Muscle of leg (tissue), 11 donors: ENCODE results near the gene FBXO44. TPM values are rescaled to one million over a fixed set of nuclear protein-coding genes. Genes with fewer than 3 reads are reported as not detected.

Experiments
- DNase-seq: peaks from one replicate; pipeline ENCODE4 v3.0.0; 2013
- H3K27ac ChIP-seq: one replicate; pipeline ENCODE4 v1.5.1; 2013; ENCODE audit warnings: mild to moderate bottlenecking, low read length, control low read depth
- H3K27me3 ChIP-seq: one replicate; pipeline ENCODE4 v1.6.1; 2013; ENCODE audit warnings: low read length; ENCODE audit not compliant: control insufficient read depth, insufficient read depth
- H3K36me3 ChIP-seq: one replicate; pipeline ENCODE4 v1.6.1; 2013; ENCODE audit warnings: low read length; ENCODE audit not compliant: control insufficient read depth, insufficient read depth
- H3K4me1 ChIP-seq: one replicate; pipeline ENCODE4 v1.6.1; 2013; ENCODE audit warnings: low read length; ENCODE audit not compliant: control insufficient read depth, insufficient read depth
- H3K4me3 ChIP-seq: one replicate; pipeline ENCODE4 v1.5.1; 2013; ENCODE audit warnings: low read length, control low read depth
- H3K9me3 ChIP-seq: replicated peaks from 2 replicates; pipeline ENCODE4 v1.6.1; 2013; ENCODE audit warnings: low read depth, low read length; ENCODE audit not compliant: control insufficient read depth
- WGBS: methylation state at CpG from one replicate; pipeline ENCODE4 v1.1.5; 2013; ENCODE audit warnings: missing lambda C conversion rate; ENCODE audit not compliant: insufficient coverage; 5-methylcytosine and 5-hydroxymethylcytosine counted together
- polyA plus RNA-seq, 8 donors: library from polyadenylated mRNA; unstranded; fragments of 120-200 nt; gene quantifications; one replicate each; pipeline versions ENCODE4 v1.2.1 to v1.2.3, GENCODE V29; 2013; ENCODE audit warnings: inconsistent platforms in 1 of 8, low replicate concordance in 1 of 8; ENCODE audit not compliant: insufficient read length in 8 of 8, insufficient read depth in 1 of 8
- total RNA-seq: library from RNA; stranded (reverse); fragments of 120-200 nt; gene quantifications from one replicate; pipeline ENCODE4 v1.2.4, GENCODE V29; 2013

FBXO44 gene
- total and polyA plus RNA-seq, 9 donors, result 4.1 to 8.3 (median 4.6) TPM

- Histone ChIP-seq H3K4me3 (no peak overlapping the region), H3K27ac (no peak overlapping the region), H3K36me3 (peaks cover 56% of the 10 kb centered on the region), H3K4me1 (no peaks in the 10 kb centered on the region), H3K9me3 (no peaks in the 10 kb centered on the region), H3K27me3 (no peaks in the 10 kb centered on the region)
- WGBS, result 91% methylated on average over 14 of the region's 14 CpGs
- no peak for DNase-seq
Observed at GRCh38 chr1:11673089-11673769, 18.6 kb downstream of the FBXO44 start.

- peaks cover 53% of the 10 kb centered on the region for H3K36me3 ChIP-seq
- 94% methylated on average over 14 of the region's 14 CpGs for WGBS
Observed at GRCh38 chr1:11674488-11674887, 19.8 kb downstream of the FBXO44 start.

GRCh38 chr1:11675325-11675724, 20.6 kb downstream of the FBXO44 start:
- peaks cover 3% of the 10 kb centered on the region for H3K4me1 ChIP-seq
- peaks cover 50% of the 10 kb centered on the region for H3K36me3 ChIP-seq
- 95% methylated on average over 5 of the region's 10 CpGs for WGBS
- no peak overlapping the region for H3K4me3 ChIP-seq
- H3K27ac ChIP-seq, result no peak overlapping the region
- no peaks in the 10 kb centered on the region for H3K9me3 ChIP-seq
- H3K27me3 ChIP-seq, result no peaks in the 10 kb centered on the region
- no peak for DNase-seq

More at GRCh38 chr1:11674488-11674887, 19.8 kb downstream of the FBXO44 start:
- Histone ChIP-seq H3K9me3 (no peaks in the 10 kb centered on the region), H3K4me1 (no peaks in the 10 kb centered on the region), H3K27me3 (no peaks in the 10 kb centered on the region), H3K27ac (no peak overlapping the region), H3K4me3 (no peak overlapping the region)
- no peak for DNase-seq

GRCh38 chr1:11676386-11677103, 21.9 kb downstream of the FBXO44 start:
- Histone ChIP-seq H3K27ac (no peak overlapping the region), H3K9me3 (no peaks in the 10 kb centered on the region), H3K4me1 (peaks cover 9% of the 10 kb centered on the region), H3K4me3 (no peak overlapping the region), H3K36me3 (peaks cover 49% of the 10 kb centered on the region), H3K27me3 (no peaks in the 10 kb centered on the region)
- whole genome bisulfite sequencing, result 88% methylated on average over 5 of the region's 10 CpGs
- no peak for DNase-seq

- no peak for DNase-seq
- no peak overlapping the region for H3K4me3 ChIP-seq
- peaks cover 39% of the 10 kb centered on the region for H3K36me3 ChIP-seq
- peaks cover 16% of the 10 kb centered on the region for H3K4me1 ChIP-seq
- H3K27me3 ChIP-seq, result peaks cover 8% of the 10 kb centered on the region
- no peaks in the 10 kb centered on the region for H3K9me3 ChIP-seq
- no CpG with 5 or more reads among the region's 2 CpGs for WGBS
- H3K27ac ChIP-seq, result no peak overlapping the region
Observed at GRCh38 chr1:11678442-11678841, 23.8 kb downstream of the FBXO44 start.

- Histone ChIP-seq H3K36me3 (peaks cover 22% of the 10 kb centered on the region), H3K27me3 (peaks cover 10% of the 10 kb centered on the region), H3K4me3 (peak overlapping the region; percentile 91), H3K9me3 (no peaks in the 10 kb centered on the region), H3K4me1 (peaks cover 16% of the 10 kb centered on the region), H3K27ac (peak overlapping the region; percentile 40)
- no peak for DNase-seq
- 5% methylated on average over 57 of the region's 65 CpGs for WGBS
Observed at GRCh38 chr1:11680270-11681070, 25.8 kb downstream of the FBXO44 start.

GRCh38 chr1:11681071-11681771, 26.5 kb downstream of the FBXO44 start, which contains the start of gene MAD2L2:
TSS of gene MAD2L2 (minus strand) at chr1:11681148. CDS start at chr1:11680601, 547 bp downstream.
- WGBS, result under 1% methylated on average over 59 of the region's 71 CpGs
- no peaks in the 10 kb centered on the region for H3K9me3 ChIP-seq
- peak; percentile 94 for DNase-seq

GRCh38 chr1:11682287-11682771, 27.7 kb downstream of the FBXO44 start:
- DNase-seq, result no peak
- H3K27me3 ChIP-seq, result peaks cover 10% of the 10 kb centered on the region
- no peaks in the 10 kb centered on the region for H3K9me3 ChIP-seq
- no peak overlapping the region for H3K4me3 ChIP-seq
- H3K36me3 ChIP-seq, result peaks cover 6% of the 10 kb centered on the region
- H3K27ac ChIP-seq, result no peak overlapping the region
- peaks cover 16% of the 10 kb centered on the region for H3K4me1 ChIP-seq
- 3% methylated on average over 4 of the region's 7 CpGs for WGBS

More at GRCh38 chr1:11681071-11681771, 26.5 kb downstream of the FBXO44 start, which contains the start of gene MAD2L2:
- H3K27ac ChIP-seq, result peak within 1 kb of the TSS; percentile 75
- peaks cover 16% of the 10 kb centered on the region for H3K36me3 ChIP-seq
- peaks cover 16% of the 10 kb centered on the region for H3K4me1 ChIP-seq
- peak within 1 kb of the TSS; percentile 91 for H3K4me3 ChIP-seq
- peaks cover 10% of the 10 kb centered on the region for H3K27me3 ChIP-seq

GRCh38 chr1:11682799-11683198, 28.1 kb downstream of the FBXO44 start:
- no peak overlapping the region for H3K27ac ChIP-seq
- no peaks in the 10 kb centered on the region for H3K9me3 ChIP-seq
- H3K4me1 ChIP-seq, result peaks cover 16% of the 10 kb centered on the region
- peaks cover 11% of the 10 kb centered on the region for H3K27me3 ChIP-seq
- H3K4me3 ChIP-seq, result no peak overlapping the region
- WGBS, result 0% methylated on average over 1 of the region's 1 CpG
- peaks cover under 1% of the 10 kb centered on the region for H3K36me3 ChIP-seq
- no peak for DNase-seq
